Stimulated activated CD4-positive, alpha-beta T cell treated with anti-CD3 and anti-CD28 coated beads, TNF-alpha, amount 100 ng/mL, for 24 hours (primary cell): ENCODE data around the gene RYR1.
"Not testable (repeated sequence)": the region's sequence is repeated elsewhere in the genome, so short reads cannot be mapped to it uniquely, and the experiment has no call there.

Source experiments
- DNase-seq, 3 experiments: peaks; one replicate each; pipeline ENCODE4 v3.0.0-alpha.2; 2020; ENCODE audit warnings: low read depth in 3 of 3

The RYR1 gene

GRCh38 chr19:38399537-38399936 is 34.0 kb upstream of the RYR1 start:
- DNase-seq = no peak

- no peak for DNase-seq
Measured at GRCh38 chr19:38400361-38400760, 33.1 kb upstream of the RYR1 start.

GRCh38 chr19:38401148-38401547 is 32.3 kb upstream of the RYR1 start:
- no peak for DNase-seq

DNA sequence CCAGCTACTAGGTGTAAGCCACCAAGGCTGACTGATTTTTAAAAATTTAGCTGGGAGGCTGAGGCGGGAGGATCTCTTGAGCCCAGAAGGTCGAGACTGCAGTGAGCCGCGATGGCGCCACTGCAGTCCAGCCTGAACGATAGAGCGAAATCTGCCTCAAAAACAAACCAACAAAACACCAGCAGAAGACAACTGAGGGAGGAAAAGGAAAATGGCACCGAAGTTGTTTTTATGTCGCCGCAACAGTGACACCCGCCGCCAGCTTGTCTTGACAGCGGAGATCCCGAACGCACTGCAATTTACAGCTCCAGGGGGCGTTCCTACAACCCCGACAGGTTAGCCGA is 30.9 kb upstream of the RYR1 start:
- no peak for DNase-seq

DNA sequence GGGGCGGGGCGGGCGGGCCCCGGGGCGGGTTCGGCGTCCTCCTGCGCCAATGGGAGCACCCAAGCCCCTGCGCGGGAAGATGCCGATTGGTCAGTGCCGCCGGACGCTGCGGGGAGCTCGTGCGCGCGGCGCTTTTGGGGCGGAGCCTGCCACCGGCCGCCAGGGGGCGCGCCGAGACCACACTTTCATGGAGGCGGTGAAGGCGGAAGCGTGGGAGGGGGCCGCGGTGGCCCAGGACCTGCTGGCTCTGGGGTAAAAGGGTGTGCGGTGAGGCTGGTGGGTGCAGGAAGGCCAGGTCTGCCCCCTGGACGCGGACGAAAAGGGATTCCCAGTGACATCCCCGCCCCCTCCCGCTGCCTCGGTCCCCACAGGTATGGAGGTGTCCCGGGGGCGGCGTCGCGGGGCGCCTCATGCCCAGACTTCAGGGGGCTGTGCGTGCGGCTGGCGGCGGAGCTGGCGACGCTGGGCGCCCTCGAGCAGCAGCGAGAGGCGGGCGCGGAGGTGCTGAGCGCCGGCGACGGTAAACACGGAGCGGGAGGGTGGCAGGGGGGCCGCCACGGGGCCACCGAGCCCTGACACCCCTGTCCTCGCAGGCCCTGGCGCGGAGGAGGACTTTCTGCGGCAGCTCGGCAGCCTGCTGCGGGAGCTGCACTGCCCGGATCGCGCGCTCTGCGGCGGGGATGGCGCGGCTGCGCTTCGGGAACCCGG is 30.4 kb upstream of the RYR1 start, which contains the start of gene FAM98C:
Gene FAM98C (plus strand): TSS at position 127 of the 708 bp plus-strand sequence. CDS start 61 bp downstream, at position 188.
- DNase-seq = peak; percentile 94 to 98 (median 95)

- no peak for DNase-seq
Measured at GRCh38 chr19:38404858-38405257, 28.6 kb upstream of the RYR1 start.

DNA sequence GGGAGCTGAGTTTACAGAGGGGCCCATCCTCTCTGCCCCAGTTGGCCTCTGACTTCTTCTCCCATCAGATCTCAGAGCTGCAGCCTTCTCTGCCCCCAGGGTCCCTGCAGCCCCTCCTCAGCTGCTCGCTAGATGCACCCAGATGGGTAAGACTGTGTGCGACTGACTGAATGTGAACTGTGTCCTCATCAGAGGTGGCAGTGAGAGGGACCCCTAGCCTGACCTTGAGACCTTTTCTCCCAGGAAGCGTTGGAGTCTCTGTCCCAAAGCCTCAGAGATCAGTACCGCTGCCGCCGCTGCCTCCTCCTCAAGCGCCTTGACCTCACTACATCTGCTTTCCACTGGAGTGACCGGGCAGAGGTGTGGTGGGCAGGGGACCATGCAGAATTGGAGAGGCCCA is 28.2 kb upstream of the RYR1 start:
- DNase-seq = no peak

DNA sequence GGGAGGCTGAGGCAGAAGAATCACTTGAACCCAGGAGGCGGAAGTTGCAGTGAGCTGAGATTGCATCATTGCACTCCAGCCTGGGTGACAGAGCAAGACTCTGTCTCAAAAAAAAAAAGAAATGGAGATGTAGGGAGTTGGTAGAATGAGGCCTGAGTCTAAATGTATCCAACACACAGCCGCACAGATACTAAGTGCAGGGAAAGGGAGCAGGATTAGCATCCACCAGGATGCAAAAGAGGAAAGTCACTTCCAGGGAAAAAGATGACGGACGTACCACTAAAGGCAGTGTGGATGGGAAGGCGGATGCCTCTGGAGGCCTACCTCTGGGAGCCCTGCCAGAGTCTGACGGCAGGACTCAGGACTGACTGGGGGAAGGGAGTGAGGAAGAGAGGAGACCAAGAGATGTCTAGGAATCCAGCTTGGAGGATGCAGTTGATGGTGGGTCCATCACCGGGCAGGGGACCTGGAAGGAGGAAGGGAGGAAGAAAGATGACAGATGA is 23.8 kb upstream of the RYR1 start:
- DNase-seq = no peak

- DNase-seq = not testable (repeated sequence)
Measured at GRCh38 chr19:38410407-38410806, 23.1 kb upstream of the RYR1 start.

DNA sequence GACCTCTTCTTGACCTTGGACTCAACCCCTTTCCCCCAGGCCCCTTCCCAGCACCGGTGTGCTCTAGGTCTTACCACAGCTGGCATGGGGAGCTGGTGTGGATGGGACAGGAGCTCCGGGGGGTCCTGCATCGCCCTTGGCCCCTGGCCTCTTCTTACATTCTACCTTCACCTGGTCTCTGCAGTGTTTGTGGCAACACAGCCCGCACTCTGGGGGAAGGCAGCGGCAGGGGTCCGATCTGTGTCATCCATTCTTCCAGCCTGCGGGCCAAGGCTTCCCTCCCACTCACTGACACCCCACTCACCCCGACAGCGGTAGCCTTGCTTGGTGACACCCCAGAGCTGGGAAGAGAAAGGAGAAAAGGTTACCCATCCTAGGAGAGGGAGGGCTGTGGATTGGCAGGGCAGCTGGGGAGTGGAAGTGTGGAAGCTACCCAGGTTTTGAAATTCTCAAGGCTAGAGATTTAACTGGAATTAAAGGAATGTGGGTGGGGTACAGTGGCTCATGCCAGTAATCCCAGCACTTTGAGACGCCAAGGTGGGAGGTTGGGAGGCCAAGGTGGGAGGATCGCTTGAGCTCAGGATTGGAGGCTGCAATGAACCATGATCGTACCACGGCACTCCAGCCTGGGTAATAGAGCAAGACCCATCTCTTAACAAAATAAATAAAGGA is 22.3 kb upstream of the RYR1 start:
- no peak for DNase-seq

DNA sequence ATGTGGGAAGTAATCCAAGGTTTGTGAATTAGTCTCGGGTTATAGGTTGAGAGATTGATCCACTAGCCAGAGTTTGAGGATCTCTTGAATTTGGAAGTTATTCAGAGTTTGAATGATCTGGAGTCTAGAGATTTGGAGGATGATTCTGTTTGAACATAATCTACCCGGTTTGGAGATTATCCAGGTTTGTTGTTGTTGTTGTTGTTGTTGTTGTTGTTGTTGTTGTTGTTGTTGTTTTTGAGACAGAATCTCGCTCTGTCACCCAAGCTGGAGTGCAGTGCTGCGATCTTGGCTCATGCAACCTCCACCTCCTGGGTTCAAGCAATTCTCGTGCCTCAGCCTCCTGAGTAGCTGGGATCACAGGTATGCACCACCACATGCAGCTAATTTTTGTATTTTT is 21.6 kb upstream of the RYR1 start:
- not testable (repeated sequence) for DNase-seq

GRCh38 chr19:38412491-38412890 is 21.0 kb upstream of the RYR1 start:
- DNase-seq = no peak

- no peak for DNase-seq
Measured at GRCh38 chr19:38412961-38413360, 20.5 kb upstream of the RYR1 start.

DNA sequence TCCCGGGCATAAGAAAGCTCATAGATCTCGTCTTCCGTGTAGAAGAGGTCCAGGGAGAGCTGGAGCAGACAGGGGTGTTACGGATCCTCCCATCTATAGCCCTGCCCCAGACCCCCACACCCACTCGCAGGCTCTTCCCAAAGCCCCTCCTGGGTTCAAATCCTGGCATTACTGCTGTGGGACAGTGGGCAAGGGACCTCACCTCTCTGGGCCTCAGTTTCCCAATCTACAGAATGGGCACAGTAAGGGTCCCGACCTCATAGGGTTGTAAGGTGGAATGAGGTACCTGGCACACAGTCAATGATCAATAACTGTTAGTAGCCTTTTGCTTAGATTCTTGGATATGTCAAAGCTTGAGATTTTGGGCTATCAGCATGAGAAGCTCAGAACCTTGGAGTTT is 20.1 kb upstream of the RYR1 start:
- DNase-seq = no peak

- no peak for DNase-seq
Measured at GRCh38 chr19:38417146-38417543, 16.3 kb upstream of the RYR1 start.

DNA sequence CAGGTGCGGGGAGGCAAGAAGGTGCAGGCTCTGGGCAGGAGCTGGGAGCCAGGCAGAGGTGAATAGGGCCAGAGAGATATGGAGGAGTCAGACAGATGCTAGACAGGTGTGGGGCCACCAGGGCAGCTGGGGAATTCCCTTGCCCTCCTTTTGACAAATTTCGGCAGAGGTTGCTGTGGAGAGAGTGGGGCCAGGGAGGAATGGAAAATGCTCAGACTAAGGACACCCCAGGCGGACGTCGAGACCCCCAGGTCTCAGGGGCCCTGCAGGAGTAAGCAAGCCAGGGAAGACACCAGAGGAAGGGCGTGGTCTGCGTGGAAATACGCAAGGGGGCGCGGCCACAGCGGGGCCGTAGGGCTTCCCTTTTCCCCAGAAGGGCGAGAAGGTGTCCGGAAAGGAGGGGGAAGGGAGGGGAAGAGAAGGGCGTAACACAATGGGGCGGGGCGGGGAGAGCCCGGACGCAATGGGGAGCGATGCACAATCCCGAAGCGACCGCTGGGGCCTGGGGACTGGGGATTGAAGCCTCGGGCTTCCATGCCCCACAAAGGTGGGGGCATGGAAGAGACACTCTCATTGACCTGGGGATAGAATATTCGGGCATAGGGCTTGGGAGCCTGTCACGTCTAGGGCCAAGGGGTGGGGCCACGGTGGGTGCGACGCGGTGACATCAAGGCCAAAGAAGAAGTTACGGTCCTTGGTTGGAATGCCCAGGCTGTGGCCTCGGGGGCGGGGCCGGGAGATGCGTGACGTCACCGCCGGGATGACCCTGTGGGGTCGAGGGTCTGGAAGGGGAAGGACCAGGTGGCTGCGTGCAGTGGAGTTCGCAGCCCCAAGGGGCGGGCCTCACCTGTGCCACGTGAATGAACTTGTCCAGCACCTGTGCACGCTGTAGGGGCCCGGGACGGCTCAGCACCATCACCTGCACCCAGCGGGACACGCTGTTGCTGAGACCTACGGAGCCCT is 15.7 kb upstream of the RYR1 start:
- peak in 2 of 3 experiments; percentile 31 to 71 for DNase-seq

DNA sequence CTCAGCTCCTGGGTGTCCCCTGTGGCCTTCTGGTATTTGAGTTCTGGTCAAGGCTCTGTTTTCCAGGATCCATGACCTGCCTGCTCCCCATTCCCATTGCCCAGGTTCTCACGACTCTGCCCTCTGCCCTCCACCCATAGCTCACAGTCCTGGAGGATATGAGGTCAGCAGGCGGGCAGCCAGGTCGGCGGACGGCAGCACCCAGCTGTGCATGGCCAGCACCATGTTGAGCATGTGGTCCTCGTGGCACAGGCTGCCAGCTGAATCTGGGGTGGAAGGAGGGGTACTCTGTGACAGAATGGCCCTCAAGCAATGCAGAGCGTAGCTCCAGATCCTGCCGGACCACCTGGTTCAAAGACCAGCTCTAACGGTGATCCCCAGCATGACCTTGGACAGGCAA is 12.6 kb upstream of the RYR1 start:
- DNase-seq = no peak

GRCh38 chr19:38421856-38422255 is 11.6 kb upstream of the RYR1 start:
- no peak for DNase-seq

GRCh38 chr19:38422438-38422837 is 11.1 kb upstream of the RYR1 start:
- no peak for DNase-seq

- no peak for DNase-seq
Measured at GRCh38 chr19:38424272-38424671, 9.2 kb upstream of the RYR1 start.

DNA sequence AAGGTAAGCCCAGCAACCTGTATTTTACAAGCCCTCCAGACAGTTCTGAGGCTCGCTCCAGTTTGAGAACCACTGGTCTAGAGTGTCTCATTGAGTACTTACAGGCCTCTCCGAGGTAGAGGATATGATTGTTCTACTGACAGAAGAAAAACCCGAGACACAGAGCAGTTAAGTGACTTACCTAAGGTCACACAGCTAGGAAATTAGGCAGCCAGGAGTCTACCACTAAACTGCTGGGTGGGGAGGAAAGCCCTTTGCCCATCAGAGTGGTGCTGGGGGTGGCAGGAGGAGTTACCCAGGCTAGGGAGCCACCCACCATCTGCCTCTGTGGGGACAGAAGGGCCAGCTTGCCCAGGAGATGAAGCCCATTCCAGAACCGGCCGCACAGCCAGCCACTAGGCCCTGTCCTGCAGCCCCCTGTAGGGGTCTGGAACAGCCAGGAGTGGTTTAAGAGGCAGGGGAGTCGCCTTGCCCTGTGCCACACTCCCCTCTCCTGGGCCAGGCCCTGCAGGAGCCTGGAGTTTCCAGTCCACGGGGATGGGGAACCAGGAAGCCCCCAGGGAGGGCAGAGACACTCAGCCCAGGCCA is 8.2 kb upstream of the RYR1 start:
- DNase-seq = no peak
